Measurements from ENCODE around the gene PIGS.

DNA sequence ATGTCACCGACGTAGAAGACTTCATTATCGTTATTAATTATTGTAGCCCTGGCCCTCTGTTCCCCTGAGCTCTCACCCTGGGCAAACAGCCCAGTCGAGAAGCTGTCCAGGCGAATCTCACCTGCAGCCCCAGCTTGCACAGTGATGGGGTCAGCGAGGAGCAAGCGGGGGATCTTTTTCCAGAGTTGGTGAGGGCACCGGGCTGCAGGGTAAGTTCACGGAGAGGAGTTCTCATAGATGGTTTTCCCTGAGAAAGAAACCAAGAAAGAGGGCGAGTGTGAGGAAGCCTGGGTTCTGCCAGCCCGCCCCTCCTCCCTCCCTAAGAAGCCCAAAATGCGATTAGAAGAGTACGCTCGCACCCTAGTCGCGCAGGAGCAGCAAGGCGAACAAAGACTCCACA, 27.1 kb upstream of the PIGS start:
- TF ChIP-seq, protein P1, sequence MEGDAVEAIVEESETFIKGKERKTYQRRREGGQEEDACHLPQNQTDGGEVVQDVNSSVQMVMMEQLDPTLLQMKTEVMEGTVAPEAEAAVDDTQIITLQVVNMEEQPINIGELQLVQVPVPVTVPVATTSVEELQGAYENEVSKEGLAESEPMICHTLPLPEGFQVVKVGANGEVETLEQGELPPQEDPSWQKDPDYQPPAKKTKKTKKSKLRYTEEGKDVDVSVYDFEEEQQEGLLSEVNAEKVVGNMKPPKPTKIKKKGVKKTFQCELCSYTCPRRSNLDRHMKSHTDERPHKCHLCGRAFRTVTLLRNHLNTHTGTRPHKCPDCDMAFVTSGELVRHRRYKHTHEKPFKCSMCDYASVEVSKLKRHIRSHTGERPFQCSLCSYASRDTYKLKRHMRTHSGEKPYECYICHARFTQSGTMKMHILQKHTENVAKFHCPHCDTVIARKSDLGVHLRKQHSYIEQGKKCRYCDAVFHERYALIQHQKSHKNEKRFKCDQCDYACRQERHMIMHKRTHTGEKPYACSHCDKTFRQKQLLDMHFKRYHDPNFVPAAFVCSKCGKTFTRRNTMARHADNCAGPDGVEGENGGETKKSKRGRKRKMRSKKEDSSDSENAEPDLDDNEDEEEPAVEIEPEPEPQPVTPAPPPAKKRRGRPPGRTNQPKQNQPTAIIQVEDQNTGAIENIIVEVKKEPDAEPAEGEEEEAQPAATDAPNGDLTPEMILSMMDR (IDR thresholded peaks at IDR 0.05), result no peak
- no peak for TF ChIP-seq EZH2 (IDR thresholded peaks at IDR 0.05; ENCODE audit: borderline replicate concordance, insufficient read depth, low read depth, low read length, poor library complexity, severe bottlenecking)
